CD14-positive monocyte (primary cell): ENCODE measurements around the gene RBBP4. TPM values are rescaled to one million over a fixed set of nuclear protein-coding genes. Genes with fewer than 3 reads are reported as not detected.
A peak's percentile ranks its signal among the peaks of the same experiment; 100 is the strongest.

Source experiments
- DNase-seq, 3 donors: peaks; one replicate each; pipeline ENCODE4 v3.0.0-alpha.2; 2011 to 2022
- H2AFZ ChIP-seq: 2 replicates; pipeline ENCODE4 v1.6.0; 2012; ENCODE audit warnings: mild to moderate bottlenecking, low read depth, low read length, inconsistent platforms; ENCODE audit not compliant: insufficient read depth, poor library complexity, severe bottlenecking
- H3K27ac ChIP-seq, 2 donors: 1 replicate in 1 of 2; 2 replicates in 1 of 2; pipeline ENCODE4 v1.5.1; 2012 to 2013; ENCODE audit warnings: low read length in 2 of 2, control low read depth in 1 of 2, inconsistent platforms in 1 of 2, low read depth in 1 of 2, mild to moderate bottlenecking in 1 of 2
- H3K27me3 ChIP-seq, 2 donors: one replicate each; pipeline versions ENCODE4 v1.6.0 to v1.6.1; 2011 to 2013; ENCODE audit warnings: low read length in 2 of 2; ENCODE audit not compliant: control insufficient read depth in 2 of 2, insufficient read depth in 2 of 2
- H3K36me3 ChIP-seq, 2 donors: replicated peaks in 1 of 2; 1 replicate in 1 of 2; 2 replicates in 1 of 2; pipeline versions ENCODE4 v1.5.1 to v1.6.1; 2012 to 2013; ENCODE audit warnings: low read length in 2 of 2, control low read depth in 1 of 2, inconsistent platforms in 1 of 2, mild to moderate bottlenecking in 1 of 2; ENCODE audit not compliant: insufficient read depth in 2 of 2, control insufficient read depth in 1 of 2
- H3K4me1 ChIP-seq, 2 donors: 1 replicate in 1 of 2; 2 replicates in 1 of 2; pipeline versions ENCODE4 v1.5.1 to v1.6.1; 2012 to 2013; ENCODE audit warnings: low read length in 2 of 2, control low read depth in 1 of 2, inconsistent platforms in 1 of 2, mild to moderate bottlenecking in 1 of 2, moderate library complexity in 1 of 2; ENCODE audit not compliant: insufficient read depth in 2 of 2, control insufficient read depth in 1 of 2
- H3K4me2 ChIP-seq: replicated peaks from 2 replicates; pipeline ENCODE3; 2012; ENCODE audit warnings: low read length, moderate library complexity, mild to moderate bottlenecking; ENCODE audit not compliant: poor library complexity, severe bottlenecking; ENCODE audit errors: extremely low read depth
- H3K4me3 ChIP-seq, 3 experiments: fragments of 200-600 bp in 1 of 3; sonication (generic) in 1 of 3; replicated peaks in 1 of 3; 1 replicate in 2 of 3; 2 replicates in 1 of 3; pipeline ENCODE4 v1.5.1; 2011 to 2013; ENCODE audit warnings: low read length in 3 of 3, mild to moderate bottlenecking in 3 of 3, control low read depth in 2 of 3, low read depth in 2 of 3, inconsistent platforms in 1 of 3, moderate library complexity in 1 of 3
- H3K79me2 ChIP-seq: 2 replicates; pipeline ENCODE4 v1.6.0; 2012; ENCODE audit warnings: mild to moderate bottlenecking, control low read depth, inconsistent platforms, low read length, moderate library complexity; ENCODE audit not compliant: insufficient read depth
- H3K9ac ChIP-seq: 2 replicates; pipeline ENCODE4 v1.6.0; 2017; ENCODE audit warnings: low read length, mild to moderate bottlenecking; ENCODE audit not compliant: insufficient read depth, poor library complexity, severe bottlenecking
- H3K9me3 ChIP-seq, 2 donors: replicated peaks in 1 of 2; 1 replicate in 1 of 2; 2 replicates in 1 of 2; pipeline versions ENCODE4 v1.5.1 to v1.6.1; 2012 to 2013; ENCODE audit warnings: low read length in 2 of 2, control low read depth in 1 of 2; ENCODE audit not compliant: control insufficient read depth in 1 of 2, insufficient read depth in 1 of 2
- H4K20me1 ChIP-seq: 2 replicates; pipeline ENCODE4 v1.6.0; 2012; ENCODE audit warnings: mild to moderate bottlenecking, low read length, control low read depth, moderate library complexity; ENCODE audit not compliant: insufficient read depth
- H3K27ac Mint-ChIP-seq, 7 donors: one replicate each; pipeline ENCODE4 v1.8.0; 2020; ENCODE audit warnings: mild to moderate bottlenecking in 7 of 7, mixed read lengths in 7 of 7, moderate library complexity in 6 of 7, inconsistent platforms in 2 of 7
- H3K27me3 Mint-ChIP-seq, 3 donors: one replicate each; pipeline ENCODE4 v1.8.0; 2021 to 2022; ENCODE audit warnings: low read depth in 3 of 3, mild to moderate bottlenecking in 3 of 3, mixed read lengths in 3 of 3, moderate library complexity in 3 of 3, inconsistent platforms in 1 of 3
- H3K36me3 Mint-ChIP-seq, 2 donors: one replicate each; pipeline ENCODE4 v1.8.0; 2020; ENCODE audit warnings: mixed read lengths in 2 of 2, inconsistent platforms in 1 of 2, mild to moderate bottlenecking in 1 of 2
- H3K4me1 Mint-ChIP-seq: one replicate; pipeline ENCODE4 v1.8.0; 2020; ENCODE audit warnings: mild to moderate bottlenecking, mixed read lengths
- H3K4me3 Mint-ChIP-seq, 2 donors: one replicate each; pipeline ENCODE4 v1.8.0; 2020; ENCODE audit warnings: mild to moderate bottlenecking in 2 of 2, mixed read lengths in 2 of 2, moderate library complexity in 1 of 2
- H3K9me3 Mint-ChIP-seq, 7 donors: one replicate each; pipeline ENCODE4 v1.8.0; 2020 to 2022; ENCODE audit warnings: mixed read lengths in 7 of 7, mild to moderate bottlenecking in 6 of 7, moderate library complexity in 6 of 7, inconsistent platforms in 2 of 7
- CTCF ChIP-seq: fragments of 200-600 bp; IDR thresholded peaks from one replicate; pipeline ENCODE4 v1.8.0; 2022; ENCODE audit warnings: antibody characterized with exemption, mild to moderate bottlenecking
- WGBS: methylation state at CpG from one replicate; pipeline ENCODE4 v1.1.5; 2013; ENCODE audit warnings: missing lambda C conversion rate; ENCODE audit not compliant: insufficient coverage; 5-methylcytosine and 5-hydroxymethylcytosine counted together
- intact Hi-C, 2 donors: fragments of 100-400 bp; cut with micrococcal nuclease; formaldehyde crosslinking; loops; one replicate each; pipeline versions ENCODE4 v1.15.0 to v1.15.1; 2023
- polyA plus RNA-seq, 3 donors: library from polyadenylated mRNA; depleted of rRNA in 1 of 3; unstranded in 2 of 3; stranded (reverse) in 1 of 3; fragments of 300-500 nt in 2 of 3; fragments of >200 nt in 1 of 3; fragmentation: Illumina TruSeq in 2 of 3; gene quantifications; 1 replicate in 2 of 3; 2 replicates in 1 of 3; pipeline ENCODE4 v1.2.3, GENCODE V29; 2012 to 2021

The RBBP4 gene
- polyA plus RNA-seq, 3 donors, result 60.6 to 307 (median 274) TPM

GRCh38 chr1:32717503-32717902 is 66.5 kb downstream of the RBBP4 start:
- Mint-ChIP-seq H3K27ac (no peak overlapping the region), H3K4me1 (peaks cover 8% of the 10 kb centered on the region), H3K4me3 (no peak overlapping the region), H3K36me3 (no peaks in the 10 kb centered on the region), H3K9me3 (peaks cover 0 to 2% (median 0%) of the 10 kb centered on the region in 7 donors), H3K27me3 (peaks cover 7 to 17% (median 14%) of the 10 kb centered on the region in 3 donors)
- WGBS, result 100% methylated on average over 3 of the region's 4 CpGs
- Histone ChIP-seq H3K9me3 (no peaks in the 10 kb centered on the region), H3K79me2 (no peaks in the 10 kb centered on the region), H3K27ac (no peak overlapping the region), H4K20me1 (no peaks in the 10 kb centered on the region), H2AFZ (peak overlapping the region; percentile 46), H3K4me1 (peaks cover 2 to 9% of the 10 kb centered on the region in 2 donors), H3K27me3 (no peaks in the 10 kb centered on the region), H3K4me2 (no peak overlapping the region), H3K36me3 (no peaks in the 10 kb centered on the region), H3K4me3 (no peak overlapping the region), H3K9ac (no peak overlapping the region)
- no peak for DNase-seq
- no peak for TF ChIP-seq CTCF
- intact Hi-C loops, result no loop called here

GRCh38 chr1:32718036-32718435 is 67.0 kb downstream of the RBBP4 start:
- Histone ChIP-seq H2AFZ (no peak overlapping the region), H3K36me3 (no peaks in the 10 kb centered on the region), H3K4me1 (peaks cover 0 to 6% of the 10 kb centered on the region in 2 donors), H3K27ac (no peak overlapping the region), H3K9ac (no peak overlapping the region), H3K27me3 (no peaks in the 10 kb centered on the region), H4K20me1 (no peaks in the 10 kb centered on the region), H3K79me2 (no peaks in the 10 kb centered on the region), H3K4me3 (no peak overlapping the region), H3K9me3 (no peaks in the 10 kb centered on the region), H3K4me2 (no peak overlapping the region)
- intact Hi-C loops, result no loop called here
- H3K9me3 Mint-ChIP-seq, result peaks cover 0 to 2% (median 0%) of the 10 kb centered on the region in 7 donors
- peaks cover 8 to 14% (median 12%) of the 10 kb centered on the region in 3 donors for H3K27me3 Mint-ChIP-seq
- no peak overlapping the region for H3K4me3 Mint-ChIP-seq
- TF ChIP-seq CTCF, result no peak
- H3K4me1 Mint-ChIP-seq, result peaks cover 8% of the 10 kb centered on the region
- H3K36me3 Mint-ChIP-seq, result no peaks in the 10 kb centered on the region
- no peak overlapping the region for H3K27ac Mint-ChIP-seq
- no CpG with 5 or more reads among the region's 2 CpGs for WGBS
- DNase-seq, result no peak
